Measurements from ENCODE around the gene CDIP1.

GRCh38 chr16:4489030-4489429, 49.5 kb downstream of the CDIP1 start:
- TF ChIP-seq CTCF (IDR thresholded peaks at IDR 0.05; ENCODE audit: poor library complexity), result no peak
- TF ChIP-seq EZH2phosphoT487 (IDR thresholded peaks at IDR 0.05; ENCODE audit: low read depth, severe bottlenecking, unreplicated experiment), result no peak
- no peak for TF ChIP-seq EZH2 (IDR thresholded peaks at IDR 0.05; ENCODE audit: borderline replicate concordance)
